ENCODE data around the gene FAM78B.

The FAM78B gene

GRCh38 chr1:166165661-166166328, 1.0 kb downstream of the FAM78B start:
- Histone ChIP-seq H3K9me3 (ENCODE audit: control insufficient read depth, low read length) (no peaks in the 10 kb centered on the region), H3K4me3 (ENCODE audit: insufficient read depth, low read depth, low read length, poor library complexity, severe bottlenecking) (peak overlapping the region; percentile 18), H3K4me1 (ENCODE audit: control insufficient read depth, insufficient read depth, low read length, poor library complexity, severe bottlenecking) (peaks cover 10% of the 10 kb centered on the region), H3K36me3 (ENCODE audit: control insufficient read depth, insufficient read depth, low read length) (no peaks in the 10 kb centered on the region), H3K27ac (ENCODE audit: insufficient read depth, low read length, poor library complexity, severe bottlenecking) (no peak overlapping the region), H3K27me3 (replicated peaks; ENCODE audit: control insufficient read depth, insufficient read depth, low read length, poor library complexity, severe bottlenecking) (peaks cover 5% of the 10 kb centered on the region)
- no peak for DNase-seq

GRCh38 chr1:166164995-166165660, 1.7 kb downstream of the FAM78B start:
- peaks cover 10% of the 10 kb centered on the region for H3K4me1 ChIP-seq (ENCODE audit: control insufficient read depth, insufficient read depth, low read length, poor library complexity, severe bottlenecking)
- H3K9me3 ChIP-seq (ENCODE audit: control insufficient read depth, low read length), result no peaks in the 10 kb centered on the region
- no peaks in the 10 kb centered on the region for H3K36me3 ChIP-seq (ENCODE audit: control insufficient read depth, insufficient read depth, low read length)
- H3K27me3 ChIP-seq (replicated peaks; ENCODE audit: control insufficient read depth, insufficient read depth, low read length, poor library complexity, severe bottlenecking), result peaks cover 5% of the 10 kb centered on the region
- no peak for DNase-seq
- peak overlapping the region; percentile 39 for H3K4me3 ChIP-seq (ENCODE audit: insufficient read depth, low read depth, low read length, poor library complexity, severe bottlenecking)
- H3K27ac ChIP-seq (ENCODE audit: insufficient read depth, low read length, poor library complexity, severe bottlenecking), result no peak overlapping the region

GRCh38 chr1:166164646-166164994, 2.2 kb downstream of the FAM78B start:
- DNase-seq, result no peak
- Histone ChIP-seq H3K27ac (ENCODE audit: insufficient read depth, low read length, poor library complexity, severe bottlenecking) (no peak overlapping the region), H3K9me3 (ENCODE audit: control insufficient read depth, low read length) (no peaks in the 10 kb centered on the region), H3K27me3 (replicated peaks; ENCODE audit: control insufficient read depth, insufficient read depth, low read length, poor library complexity, severe bottlenecking) (peaks cover 5% of the 10 kb centered on the region), H3K36me3 (ENCODE audit: control insufficient read depth, insufficient read depth, low read length) (no peaks in the 10 kb centered on the region), H3K4me3 (ENCODE audit: insufficient read depth, low read depth, low read length, poor library complexity, severe bottlenecking) (no peak overlapping the region), H3K4me1 (ENCODE audit: control insufficient read depth, insufficient read depth, low read length, poor library complexity, severe bottlenecking) (peaks cover 10% of the 10 kb centered on the region)

- Histone ChIP-seq H3K4me1 (ENCODE audit: control insufficient read depth, insufficient read depth, low read length, poor library complexity, severe bottlenecking) (no peaks in the 10 kb centered on the region), H3K36me3 (ENCODE audit: control insufficient read depth, insufficient read depth, low read length) (no peaks in the 10 kb centered on the region), H3K27me3 (replicated peaks; ENCODE audit: control insufficient read depth, insufficient read depth, low read length, poor library complexity, severe bottlenecking) (no peaks in the 10 kb centered on the region), H3K4me3 (ENCODE audit: insufficient read depth, low read depth, low read length, poor library complexity, severe bottlenecking) (no peak overlapping the region), H3K27ac (ENCODE audit: insufficient read depth, low read length, poor library complexity, severe bottlenecking) (no peak overlapping the region), H3K9me3 (ENCODE audit: control insufficient read depth, low read length) (no peaks in the 10 kb centered on the region)
- no peak for DNase-seq
These were observed 7.1 kb downstream of the FAM78B start for GRCh38 chr1:166159656-166160055.

GRCh38 chr1:166156674-166157073, 10.1 kb downstream of the FAM78B start:
- Histone ChIP-seq H3K4me1 (ENCODE audit: control insufficient read depth, insufficient read depth, low read length, poor library complexity, severe bottlenecking) (no peaks in the 10 kb centered on the region), H3K36me3 (ENCODE audit: control insufficient read depth, insufficient read depth, low read length) (no peaks in the 10 kb centered on the region), H3K27ac (ENCODE audit: insufficient read depth, low read length, poor library complexity, severe bottlenecking) (no peak overlapping the region), H3K4me3 (ENCODE audit: insufficient read depth, low read depth, low read length, poor library complexity, severe bottlenecking) (no peak overlapping the region), H3K27me3 (replicated peaks; ENCODE audit: control insufficient read depth, insufficient read depth, low read length, poor library complexity, severe bottlenecking) (no peaks in the 10 kb centered on the region), H3K9me3 (ENCODE audit: control insufficient read depth, low read length) (no peaks in the 10 kb centered on the region)
- DNase-seq, result no peak

DNA sequence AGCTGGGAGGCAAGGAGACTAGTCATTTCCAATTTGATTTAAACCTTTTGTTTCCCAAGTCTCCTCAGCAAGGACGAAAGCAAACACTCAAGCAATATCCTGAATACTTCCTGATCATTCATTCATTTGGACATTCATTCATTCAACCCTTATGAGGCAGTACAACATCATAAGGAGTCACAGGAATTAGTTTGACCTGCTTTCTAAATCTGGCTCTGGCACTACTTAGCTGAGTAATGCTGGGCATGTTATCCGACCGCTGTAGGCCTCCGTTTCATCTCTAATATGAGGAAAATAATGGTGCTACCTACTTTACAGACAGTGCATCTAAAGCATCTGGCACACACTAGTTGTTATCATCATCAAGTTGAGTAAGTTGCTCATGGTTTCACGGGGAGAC, 11.7 kb downstream of the FAM78B start:
- no peak overlapping the region for H3K4me3 ChIP-seq (ENCODE audit: insufficient read depth, low read depth, low read length, poor library complexity, severe bottlenecking)
- no peaks in the 10 kb centered on the region for H3K36me3 ChIP-seq (ENCODE audit: control insufficient read depth, insufficient read depth, low read length)
- H3K4me1 ChIP-seq (ENCODE audit: control insufficient read depth, insufficient read depth, low read length, poor library complexity, severe bottlenecking), result no peaks in the 10 kb centered on the region
- no peak overlapping the region for H3K27ac ChIP-seq (ENCODE audit: insufficient read depth, low read length, poor library complexity, severe bottlenecking)
- DNase-seq, result no peak
- no peaks in the 10 kb centered on the region for H3K9me3 ChIP-seq (ENCODE audit: control insufficient read depth, low read length)
- no peaks in the 10 kb centered on the region for H3K27me3 ChIP-seq (replicated peaks; ENCODE audit: control insufficient read depth, insufficient read depth, low read length, poor library complexity, severe bottlenecking)

DNA sequence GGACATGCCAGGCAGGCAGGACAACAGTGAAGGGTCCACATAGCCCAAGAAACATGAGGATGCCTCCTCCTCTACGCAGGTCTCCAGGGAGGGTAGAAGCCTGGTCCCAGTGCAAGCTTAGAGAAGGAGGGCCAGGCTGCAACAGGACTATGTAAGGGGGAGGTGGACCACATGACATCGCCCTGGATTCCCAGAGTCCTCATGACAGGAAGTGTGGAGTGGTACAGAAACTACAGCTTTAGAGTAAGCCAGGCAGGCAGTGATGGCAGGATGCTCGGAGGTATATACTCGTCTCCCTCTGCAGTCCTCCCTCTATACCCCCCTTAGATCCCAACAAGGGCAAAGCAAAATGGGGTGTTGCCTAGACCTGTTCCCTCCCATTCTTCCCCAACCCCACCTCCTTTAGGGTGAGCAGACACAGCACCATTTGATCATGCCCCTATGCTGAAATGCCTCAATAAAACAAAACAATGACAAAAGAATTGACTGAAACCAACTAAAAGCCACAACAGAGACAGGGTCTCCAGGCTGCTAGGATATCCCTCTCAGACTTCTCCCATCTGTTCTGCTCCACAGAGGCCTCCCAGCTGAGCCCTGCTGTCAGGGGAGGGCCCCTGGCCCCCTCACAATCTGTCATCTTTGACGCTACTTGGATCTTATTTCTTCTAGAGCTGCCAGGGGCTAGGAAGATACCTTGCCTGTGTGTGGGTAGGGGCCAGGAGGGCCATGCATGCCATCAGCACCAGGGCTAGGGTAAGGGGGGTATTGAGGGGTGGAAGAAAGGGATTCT, 13.1 kb downstream of the FAM78B start:
- no peaks in the 10 kb centered on the region for H3K27me3 ChIP-seq (replicated peaks; ENCODE audit: control insufficient read depth, insufficient read depth, low read length, poor library complexity, severe bottlenecking)
- DNase-seq, result no peak
- H3K27ac ChIP-seq (ENCODE audit: insufficient read depth, low read length, poor library complexity, severe bottlenecking), result no peak overlapping the region

GRCh38 chr1:166152978-166153377, 13.8 kb downstream of the FAM78B start:
- Histone ChIP-seq H3K4me1 (ENCODE audit: control insufficient read depth, insufficient read depth, low read length, poor library complexity, severe bottlenecking) (no peaks in the 10 kb centered on the region), H3K4me3 (ENCODE audit: insufficient read depth, low read depth, low read length, poor library complexity, severe bottlenecking) (no peak overlapping the region), H3K27ac (ENCODE audit: insufficient read depth, low read length, poor library complexity, severe bottlenecking) (no peak overlapping the region), H3K27me3 (replicated peaks; ENCODE audit: control insufficient read depth, insufficient read depth, low read length, poor library complexity, severe bottlenecking) (no peaks in the 10 kb centered on the region), H3K36me3 (ENCODE audit: control insufficient read depth, insufficient read depth, low read length) (no peaks in the 10 kb centered on the region), H3K9me3 (ENCODE audit: control insufficient read depth, low read length) (no peaks in the 10 kb centered on the region)
- DNase-seq, result no peak

More for the DNA sequence above, 13.1 kb downstream of the FAM78B start:
- H3K4me3 ChIP-seq (ENCODE audit: insufficient read depth, low read depth, low read length, poor library complexity, severe bottlenecking), result no peak overlapping the region
- no peaks in the 10 kb centered on the region for H3K4me1 ChIP-seq (ENCODE audit: control insufficient read depth, insufficient read depth, low read length, poor library complexity, severe bottlenecking)
- H3K9me3 ChIP-seq (ENCODE audit: control insufficient read depth, low read length), result no peaks in the 10 kb centered on the region
- H3K36me3 ChIP-seq (ENCODE audit: control insufficient read depth, insufficient read depth, low read length), result no peaks in the 10 kb centered on the region

GRCh38 chr1:166151804-166152203, 15.0 kb downstream of the FAM78B start:
- H3K4me1 ChIP-seq (ENCODE audit: control insufficient read depth, insufficient read depth, low read length, poor library complexity, severe bottlenecking), result no peaks in the 10 kb centered on the region
- no peaks in the 10 kb centered on the region for H3K9me3 ChIP-seq (ENCODE audit: control insufficient read depth, low read length)
- no peak for DNase-seq
- H3K27ac ChIP-seq (ENCODE audit: insufficient read depth, low read length, poor library complexity, severe bottlenecking), result no peak overlapping the region
- no peak overlapping the region for H3K4me3 ChIP-seq (ENCODE audit: insufficient read depth, low read depth, low read length, poor library complexity, severe bottlenecking)
- no peaks in the 10 kb centered on the region for H3K36me3 ChIP-seq (ENCODE audit: control insufficient read depth, insufficient read depth, low read length)
- no peaks in the 10 kb centered on the region for H3K27me3 ChIP-seq (replicated peaks; ENCODE audit: control insufficient read depth, insufficient read depth, low read length, poor library complexity, severe bottlenecking)

- DNase-seq, result no peak
- Histone ChIP-seq H3K4me3 (ENCODE audit: insufficient read depth, low read depth, low read length, poor library complexity, severe bottlenecking) (no peak overlapping the region), H3K9me3 (ENCODE audit: control insufficient read depth, low read length) (no peaks in the 10 kb centered on the region), H3K27me3 (replicated peaks; ENCODE audit: control insufficient read depth, insufficient read depth, low read length, poor library complexity, severe bottlenecking) (no peaks in the 10 kb centered on the region), H3K36me3 (ENCODE audit: control insufficient read depth, insufficient read depth, low read length) (no peaks in the 10 kb centered on the region), H3K27ac (ENCODE audit: insufficient read depth, low read length, poor library complexity, severe bottlenecking) (no peak overlapping the region), H3K4me1 (ENCODE audit: control insufficient read depth, insufficient read depth, low read length, poor library complexity, severe bottlenecking) (no peaks in the 10 kb centered on the region)
These were observed 21.3 kb downstream of the FAM78B start for GRCh38 chr1:166145499-166145898.
